KOPT-K1 (cell line): ENCODE measurements around the gene CERK.
"Not testable (repeated sequence)": the region's sequence is repeated elsewhere in the genome, so short reads cannot be mapped to it uniquely, and the experiment has no call there.

Source experiments
- H3K27ac ChIP-seq: fragments of 200-600 bp; sonication (generic); 2 replicates; pipeline ENCODE4 v1.5.1; 2016; ENCODE audit warnings: antibody characterized with exemption, mild to moderate bottlenecking, low read depth, low read length; ENCODE audit not compliant: poor library complexity, severe bottlenecking
- H3K36me3 ChIP-seq: fragments of 200-600 bp; sonication (generic); 2 replicates; pipeline ENCODE4 v1.5.1; 2017; ENCODE audit warnings: antibody characterized with exemption, mild to moderate bottlenecking, low read length, moderate library complexity; ENCODE audit not compliant: insufficient read depth
- H3K9me3 ChIP-seq: fragments of 200-600 bp; sonication (generic); 2 replicates; pipeline ENCODE4 v1.5.1; 2017; ENCODE audit warnings: antibody characterized with exemption, low read length, mild to moderate bottlenecking; ENCODE audit not compliant: insufficient read depth, poor library complexity, severe bottlenecking

The CERK gene

GRCh38 chr22:46642840-46643480, 95.1 kb downstream of the CERK start:
- H3K36me3 ChIP-seq: peaks cover 82% of the 10 kb centered on the region
- H3K27ac ChIP-seq, H3K9me3 ChIP-seq: not testable (repeated sequence)

GRCh38 chr22:46641811-46642266, 96.2 kb downstream of the CERK start:
- Histone ChIP-seq H3K36me3 (peaks cover 81% of the 10 kb centered on the region), H3K9me3 (no peaks in the 10 kb centered on the region), H3K27ac (no peak overlapping the region)

- no peaks in the 10 kb centered on the region for H3K9me3 ChIP-seq
- no peak overlapping the region for H3K27ac ChIP-seq
- peaks cover 79% of the 10 kb centered on the region for H3K36me3 ChIP-seq
Measured at GRCh38 chr22:46640293-46641055, 97.6 kb downstream of the CERK start.

- H3K36me3 ChIP-seq: peaks cover 74% of the 10 kb centered on the region
- H3K9me3 ChIP-seq: no peaks in the 10 kb centered on the region
- H3K27ac ChIP-seq: no peak overlapping the region
Measured at GRCh38 chr22:46639843-46640242, 98.2 kb downstream of the CERK start.

- H3K9me3 ChIP-seq: no peaks in the 10 kb centered on the region
- peaks cover 76% of the 10 kb centered on the region for H3K36me3 ChIP-seq
- no peak overlapping the region for H3K27ac ChIP-seq
Measured at GRCh38 chr22:46638601-46639431, 99.2 kb downstream of the CERK start.

- peaks cover 79% of the 10 kb centered on the region for H3K36me3 ChIP-seq
- no peaks in the 10 kb centered on the region for H3K9me3 ChIP-seq
- H3K27ac ChIP-seq: no peak overlapping the region
Measured at GRCh38 chr22:46637711-46638600, 100.1 kb downstream of the CERK start.

GRCh38 chr22:46636221-46637002, 101.6 kb downstream of the CERK start:
- no peak overlapping the region for H3K27ac ChIP-seq
- H3K36me3 ChIP-seq: peaks cover 76% of the 10 kb centered on the region

GRCh38 chr22:46635756-46636155, 102.3 kb downstream of the CERK start:
- H3K27ac ChIP-seq: no peak overlapping the region
- H3K9me3 ChIP-seq: no peaks in the 10 kb centered on the region
- peaks cover 79% of the 10 kb centered on the region for H3K36me3 ChIP-seq

More at GRCh38 chr22:46636221-46637002, 101.6 kb downstream of the CERK start:
- no peaks in the 10 kb centered on the region for H3K9me3 ChIP-seq

GRCh38 chr22:46634973-46635685, 102.9 kb downstream of the CERK start:
- not testable (repeated sequence) for H3K27ac ChIP-seq, H3K9me3 ChIP-seq

More at GRCh38 chr22:46634973-46635685, 102.9 kb downstream of the CERK start:
- H3K36me3 ChIP-seq: peaks cover 82% of the 10 kb centered on the region
